Thymus (tissue), 11 donors: Measurements from ENCODE around the gene FRMD4A. TPM values are rescaled to one million over a fixed set of nuclear protein-coding genes. Genes with fewer than 3 reads are reported as not detected.

Experiments used
- DNase-seq, 9 donors: peaks; one replicate each; pipeline ENCODE4 v3.0.0-alpha.2; 2013; ENCODE audit warnings: low spot score in 9 of 9, low read depth in 6 of 9, missing footprints in 1 of 9
- H3K27ac ChIP-seq, 2 donors: one replicate each; pipeline ENCODE4 v1.5.1; 2013; ENCODE audit warnings: control low read depth in 1 of 2, low read depth in 1 of 2, low read length in 1 of 2, mild to moderate bottlenecking in 1 of 2, moderate library complexity in 1 of 2
- H3K27me3 ChIP-seq, 2 donors: one replicate each; pipeline ENCODE4 v1.5.1; 2013; ENCODE audit warnings: low read length in 1 of 2; ENCODE audit not compliant: control insufficient read depth in 2 of 2, insufficient read depth in 1 of 2
- H3K36me3 ChIP-seq, 2 donors: one replicate each; pipeline ENCODE4 v1.5.1; 2013; ENCODE audit warnings: low read length in 1 of 2, mild to moderate bottlenecking in 1 of 2, moderate library complexity in 1 of 2; ENCODE audit not compliant: control insufficient read depth in 2 of 2, insufficient read depth in 2 of 2
- H3K4me1 ChIP-seq, 2 donors: one replicate each; pipeline ENCODE4 v1.5.1; 2013; ENCODE audit warnings: low read length in 2 of 2; ENCODE audit not compliant: control insufficient read depth in 2 of 2, insufficient read depth in 2 of 2
- H3K4me3 ChIP-seq, 2 donors: one replicate each; pipeline ENCODE4 v1.5.1; 2013; ENCODE audit warnings: low read length in 2 of 2, control low read depth in 1 of 2, mild to moderate bottlenecking in 1 of 2
- H3K9me3 ChIP-seq, 2 donors: one replicate each; pipeline ENCODE4 v1.5.1; 2013; ENCODE audit warnings: low read length in 1 of 2, mild to moderate bottlenecking in 1 of 2; ENCODE audit not compliant: control insufficient read depth in 2 of 2, insufficient read depth in 1 of 2
- WGBS: extraction: QIAGEN DNeasy Blood & Tissue Kit; methylation state at CpG from one replicate; pipeline ENCODE4 v1.1.7; 2013; 5-methylcytosine and 5-hydroxymethylcytosine counted together
- polyA plus RNA-seq: library from polyadenylated mRNA; stranded (reverse); fragments of 200-250 nt; gene quantifications from one replicate; pipeline ENCODE4 v1.2.3, GENCODE V29; 2013
- total RNA-seq: library from RNA; stranded (reverse); fragments of 120-200 nt; gene quantifications from one replicate; pipeline ENCODE4 v1.2.4, GENCODE V29; 2013
- donor health status: healthy.

Gene FRMD4A
- total and polyA plus RNA-seq, 2 donors = 13.3 to 16.2 TPM

DNA sequence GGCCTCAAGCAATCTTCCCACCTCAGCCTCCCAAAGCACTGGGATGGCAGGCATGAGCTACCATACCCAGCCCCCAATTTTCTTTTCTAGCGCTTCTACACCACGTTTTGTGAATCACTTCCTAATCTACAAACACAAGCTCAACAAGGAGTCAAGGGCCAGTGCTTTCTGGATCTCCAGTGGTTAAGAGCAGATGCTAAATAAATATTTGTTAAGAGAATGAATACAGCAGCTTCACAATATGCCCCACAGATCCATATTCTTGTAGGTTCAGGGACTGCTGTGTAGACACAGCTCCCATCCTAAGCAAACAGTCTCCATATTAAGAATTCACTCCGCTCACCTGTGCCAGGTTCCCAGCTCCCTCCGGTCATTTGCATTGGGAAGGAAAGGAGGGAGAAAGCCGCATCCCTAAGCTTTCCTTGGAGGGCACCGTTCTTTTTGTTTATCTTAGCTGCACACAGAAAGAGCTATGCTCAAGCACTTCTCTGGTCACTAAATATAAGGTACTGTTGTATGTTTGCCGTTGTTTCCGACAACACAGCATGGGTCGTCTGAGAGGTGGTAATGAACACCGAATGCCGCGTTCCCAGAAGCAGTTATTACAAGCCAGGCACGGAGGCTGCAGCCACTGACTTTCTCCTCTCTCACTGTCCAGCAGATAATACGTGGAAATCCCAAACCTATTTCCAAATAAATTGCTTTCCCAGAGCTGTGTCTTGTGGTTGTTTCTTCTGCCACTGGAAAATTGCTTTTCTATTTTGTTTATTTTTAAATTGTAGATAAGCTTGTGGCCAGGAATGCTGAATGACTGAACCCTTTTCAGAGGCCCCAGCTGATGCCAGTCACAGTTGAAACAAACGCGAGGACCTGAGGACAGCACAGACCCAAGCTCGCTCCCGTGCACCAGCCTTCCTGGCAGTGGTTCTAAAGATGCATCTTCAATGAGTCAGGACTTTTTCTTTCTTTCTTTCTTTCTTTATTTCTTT, 526.9 kb downstream of the FRMD4A start:
- Histone ChIP-seq H3K27me3 (no peaks in the 10 kb centered on the region), H3K9me3 (no peaks in the 10 kb centered on the region), H3K4me3 (no peak overlapping the region), H3K27ac (no peak overlapping the region), H3K36me3 (no peaks in the 10 kb centered on the region), H3K4me1 (no peaks in the 10 kb centered on the region)
- WGBS = 81% methylated on average over 18 of the region's 18 CpGs
- DNase-seq = no peak

DNA sequence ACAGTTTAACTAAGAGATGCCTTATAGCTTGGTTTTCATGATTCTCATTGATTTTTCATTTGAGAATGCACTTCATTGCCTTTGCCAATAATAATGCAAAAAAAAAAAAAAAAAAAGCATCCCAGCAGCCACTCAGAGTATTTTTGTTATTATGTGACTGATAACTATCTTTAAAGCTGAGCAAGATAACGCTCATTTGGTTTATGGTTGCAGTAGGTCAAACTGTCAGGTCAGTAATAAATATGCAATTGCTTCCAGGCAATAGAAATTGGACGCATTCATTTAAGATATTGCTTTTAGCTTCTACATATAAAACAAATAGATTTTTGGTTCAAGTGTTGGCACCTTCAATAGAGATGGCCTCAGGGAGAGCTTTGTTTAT, 528.8 kb downstream of the FRMD4A start:
- Histone ChIP-seq H3K4me1 (no peaks in the 10 kb centered on the region), H3K4me3 (no peak overlapping the region), H3K27me3 (no peaks in the 10 kb centered on the region), H3K9me3 (no peaks in the 10 kb centered on the region), H3K27ac (no peak overlapping the region), H3K36me3 (no peaks in the 10 kb centered on the region)
- DNase-seq = no peak
- whole genome bisulfite sequencing = 98% methylated on average over 2 of the region's 2 CpGs

DNA sequence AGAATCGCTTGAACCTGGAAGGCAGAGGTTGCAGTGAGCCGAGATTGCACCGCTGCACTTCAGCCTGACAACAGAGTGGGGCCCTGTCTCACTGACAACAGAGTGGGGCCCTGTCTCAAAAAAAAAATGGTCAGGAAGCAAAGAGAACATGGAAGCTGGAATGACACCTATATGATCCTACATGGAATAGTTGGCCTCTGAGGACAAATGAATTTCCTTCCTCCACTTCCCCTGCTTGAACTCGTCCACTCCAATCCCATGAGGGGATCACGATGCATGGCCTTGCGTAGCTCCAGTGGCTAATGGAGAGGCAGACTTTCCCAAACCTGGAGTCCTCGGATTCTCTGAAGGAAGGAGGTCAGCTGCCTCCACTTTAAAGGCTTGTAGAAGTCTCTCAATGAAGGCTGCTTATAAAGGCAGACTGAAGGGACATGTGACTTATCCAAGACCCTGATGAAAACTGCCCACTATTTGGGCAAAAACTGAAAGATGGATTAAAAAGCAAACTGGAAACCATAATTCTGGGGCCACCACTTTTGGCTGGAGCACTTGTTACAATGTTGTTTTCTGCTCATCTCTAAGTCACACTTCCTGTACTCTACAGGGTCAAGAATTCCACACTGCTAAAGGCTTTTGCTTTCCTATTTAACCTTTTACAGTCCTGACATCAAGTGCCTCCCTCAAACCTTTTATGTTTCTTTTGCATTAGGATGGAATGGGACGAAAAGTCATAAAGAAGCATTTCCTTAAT, 529.4 kb downstream of the FRMD4A start:
- Histone ChIP-seq H3K9me3 (no peaks in the 10 kb centered on the region), H3K4me1 (peaks cover 0 to under 1% of the 10 kb centered on the region in 2 donors), H3K4me3 (no peak overlapping the region), H3K27ac (no peak overlapping the region), H3K27me3 (no peaks in the 10 kb centered on the region), H3K36me3 (no peaks in the 10 kb centered on the region)
- no peak for DNase-seq
- 96% methylated on average over 8 of the region's 8 CpGs for WGBS

DNA sequence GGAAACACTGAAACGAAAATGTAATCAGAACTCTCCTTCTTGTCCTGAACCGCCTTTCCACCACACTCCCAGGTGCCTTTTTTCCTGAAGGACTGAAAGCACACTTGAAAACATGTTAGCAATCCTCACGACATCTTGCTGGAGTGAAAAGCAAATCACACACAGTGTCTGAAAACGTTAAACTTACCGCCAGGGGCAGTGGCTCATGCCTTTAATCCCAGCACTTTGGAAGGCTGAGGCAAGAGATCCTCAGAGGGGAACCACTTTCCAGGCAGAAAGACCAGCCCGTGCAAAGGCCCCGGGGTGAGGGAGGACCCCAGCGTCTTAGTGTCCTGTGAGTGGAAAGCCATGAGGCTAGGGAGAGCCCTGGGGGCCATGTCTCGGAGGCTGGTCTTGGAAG, 533.6 kb downstream of the FRMD4A start:
- Histone ChIP-seq H3K9me3 (no peaks in the 10 kb centered on the region), H3K36me3 (no peaks in the 10 kb centered on the region), H3K4me1 (peaks cover 8 to 12% of the 10 kb centered on the region in 2 donors), H3K27me3 (no peaks in the 10 kb centered on the region), H3K27ac (no peak overlapping the region), H3K4me3 (no peak overlapping the region)
- DNase-seq = no peak
- 98% methylated on average over 9 of the region's 9 CpGs for WGBS

DNA sequence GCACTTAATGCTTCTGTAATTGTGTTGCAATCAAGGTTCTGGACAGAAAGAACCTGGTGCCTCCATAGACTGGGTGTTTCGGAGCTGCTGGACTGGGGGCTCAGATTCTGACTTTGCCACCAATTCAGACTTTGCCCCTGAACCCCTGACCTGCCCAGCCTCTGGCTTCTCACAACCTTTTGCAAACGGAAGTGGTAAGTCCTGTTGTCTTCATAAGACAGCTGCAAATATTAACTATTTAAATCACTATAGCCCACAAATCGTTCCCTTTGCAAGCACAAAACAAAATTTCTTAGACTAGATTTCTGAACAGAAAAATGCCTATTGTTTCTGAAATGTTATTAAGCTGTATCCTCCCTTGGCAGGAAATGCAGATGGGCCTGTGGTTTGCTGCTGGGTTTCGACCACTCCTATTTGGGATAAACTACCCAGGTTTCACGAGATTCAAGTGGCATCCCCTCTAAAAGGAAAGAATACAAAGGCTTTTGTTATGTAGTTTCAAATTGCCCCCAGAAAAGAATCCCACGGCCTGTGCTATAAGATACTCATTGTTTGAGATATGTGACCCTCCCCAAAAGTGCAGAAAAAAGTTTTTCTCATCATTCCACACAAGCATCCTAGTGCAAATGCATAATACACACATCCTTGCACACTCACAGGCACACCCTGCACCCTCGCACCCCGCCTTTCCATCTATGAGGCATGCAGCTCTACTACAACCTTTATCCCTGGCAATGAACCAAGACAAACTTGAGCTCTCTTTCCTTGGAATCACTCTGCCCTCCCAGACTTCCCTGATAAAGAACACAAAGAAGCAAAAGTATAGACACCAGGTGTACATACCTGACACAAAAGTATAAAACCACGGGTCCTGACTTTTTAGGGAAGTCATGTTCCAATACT, 534.8 kb downstream of the FRMD4A start:
- Histone ChIP-seq H3K36me3 (no peaks in the 10 kb centered on the region), H3K27me3 (no peaks in the 10 kb centered on the region), H3K4me1 (peaks cover 8 to 12% of the 10 kb centered on the region in 2 donors), H3K4me3 (no peak overlapping the region), H3K27ac (no peak overlapping the region), H3K9me3 (no peaks in the 10 kb centered on the region)
- DNase-seq = no peak
- 36% methylated on average over 9 of the region's 9 CpGs for WGBS

DNA sequence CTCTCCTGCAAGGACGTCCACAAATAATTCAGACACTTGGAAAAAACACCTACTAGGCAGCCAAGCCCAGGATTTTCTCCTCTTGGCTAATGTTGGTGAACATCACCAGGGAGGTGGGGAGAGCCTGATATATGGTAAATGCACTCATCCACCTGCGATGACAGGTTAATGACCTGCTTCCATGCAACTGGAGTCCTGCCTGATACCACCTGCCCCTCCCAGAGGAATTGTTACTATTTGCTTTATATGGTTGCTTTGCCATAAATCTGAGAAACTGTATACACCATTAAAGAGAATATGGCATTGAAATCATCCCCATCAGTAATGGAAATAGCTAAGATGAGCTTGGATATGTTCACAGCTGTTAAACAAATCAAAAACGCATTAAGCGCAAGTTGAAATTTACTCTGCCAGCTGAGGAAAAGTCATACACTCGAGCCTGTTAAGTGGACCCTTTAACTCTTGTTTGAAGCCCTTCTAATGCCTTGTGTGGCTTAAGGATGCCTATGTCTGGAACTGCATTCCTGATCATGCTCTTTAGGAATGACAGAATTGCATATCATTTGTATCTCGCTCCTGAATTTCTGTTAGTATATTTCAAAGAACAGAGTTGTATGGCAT, 535.6 kb downstream of the FRMD4A start:
- no peak for DNase-seq
- Histone ChIP-seq H3K27ac (no peak overlapping the region), H3K27me3 (no peaks in the 10 kb centered on the region), H3K36me3 (no peaks in the 10 kb centered on the region), H3K4me1 (peaks cover 8 to 12% of the 10 kb centered on the region in 2 donors), H3K9me3 (no peaks in the 10 kb centered on the region), H3K4me3 (no peak overlapping the region)
- WGBS = 89% methylated on average over 6 of the region's 6 CpGs

DNA sequence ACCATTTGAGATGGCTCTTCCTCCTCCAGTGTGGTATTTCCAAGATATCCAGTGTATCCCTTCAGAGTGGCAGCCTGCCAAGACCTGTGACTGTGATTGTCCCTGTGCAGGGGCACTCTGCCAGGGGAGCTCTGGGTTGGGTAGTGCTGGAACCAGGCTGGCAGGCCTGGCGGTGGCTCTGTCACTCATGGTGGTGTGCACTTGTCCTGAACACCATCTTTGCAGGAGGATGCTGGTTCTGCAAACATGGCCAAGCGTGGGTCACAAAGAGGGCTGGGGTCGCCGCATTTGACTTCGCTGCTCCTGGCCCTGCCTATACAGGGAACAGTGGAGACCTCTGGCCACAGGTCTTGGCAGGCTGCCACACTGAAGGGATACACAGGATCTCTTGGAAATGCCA, 538.7 kb downstream of the FRMD4A start:
- Histone ChIP-seq H3K9me3 (peaks cover 0 to 3% of the 10 kb centered on the region in 2 donors), H3K27me3 (no peaks in the 10 kb centered on the region), H3K4me3 (no peak overlapping the region), H3K27ac (no peak overlapping the region), H3K4me1 (peaks cover 15 to 35% of the 10 kb centered on the region in 2 donors), H3K36me3 (no peaks in the 10 kb centered on the region)
- DNase-seq = no peak
- 98% methylated on average over 5 of the region's 5 CpGs for WGBS

DNA sequence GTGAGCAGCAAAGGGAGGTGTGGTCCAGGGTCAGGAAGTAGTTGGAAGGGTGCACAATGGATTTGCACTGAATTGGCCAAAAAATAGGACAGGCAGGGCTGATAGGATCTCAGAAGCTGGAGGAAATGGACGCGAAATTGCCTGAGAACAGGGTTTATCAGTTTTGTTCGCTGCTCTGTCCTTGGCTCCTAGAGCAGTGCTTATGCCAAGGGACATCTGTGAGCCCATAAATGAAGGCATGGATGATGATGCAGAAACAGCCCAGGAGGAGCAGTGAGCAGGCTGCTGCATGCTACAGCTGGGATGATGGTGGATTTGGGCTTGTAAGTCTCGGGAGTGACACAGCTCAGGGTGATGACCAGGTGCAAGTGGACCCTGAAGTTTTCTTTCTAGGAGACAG, 539.2 kb downstream of the FRMD4A start:
- Histone ChIP-seq H3K36me3 (no peaks in the 10 kb centered on the region), H3K4me3 (no peak overlapping the region), H3K4me1 (peaks cover 17 to 40% of the 10 kb centered on the region in 2 donors), H3K27me3 (no peaks in the 10 kb centered on the region), H3K9me3 (peaks cover 0 to 3% of the 10 kb centered on the region in 2 donors), H3K27ac (no peak overlapping the region)
- no peak for DNase-seq
- WGBS = 78% methylated on average over 4 of the region's 4 CpGs
